GM19099 (cell line): Measurements from ENCODE around the gene RAP1GDS1.

Source experiments
- POLR2A ChIP-seq: IDR thresholded peaks from 3 replicates; pipeline ENCODE4 v1.6.1; 2011; ENCODE audit warnings: low read depth; ENCODE audit not compliant: insufficient read length; ENCODE audit errors: extremely low read depth

RAP1GDS1 gene

DNA sequence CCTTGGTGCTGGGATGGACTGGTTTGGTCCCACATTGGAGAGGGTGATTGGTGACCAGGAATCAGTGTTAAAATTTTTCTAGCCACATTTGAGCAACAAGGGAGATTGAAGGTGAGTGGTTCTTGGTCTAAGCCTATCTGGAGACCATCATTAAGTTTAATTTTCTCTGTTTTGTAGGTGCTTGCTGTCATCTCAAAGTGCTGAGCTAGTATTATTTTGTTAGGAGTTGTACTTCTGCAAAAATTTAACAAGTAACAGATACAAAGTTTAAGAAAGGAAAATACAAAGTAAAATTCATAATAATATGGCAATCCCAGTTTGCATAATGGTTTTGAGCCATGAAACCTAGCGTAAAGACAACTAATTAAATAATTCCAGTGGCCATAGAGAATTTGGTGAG, 66.5 kb downstream of the RAP1GDS1 start:
- TF ChIP-seq POLR2A: no peak

DNA sequence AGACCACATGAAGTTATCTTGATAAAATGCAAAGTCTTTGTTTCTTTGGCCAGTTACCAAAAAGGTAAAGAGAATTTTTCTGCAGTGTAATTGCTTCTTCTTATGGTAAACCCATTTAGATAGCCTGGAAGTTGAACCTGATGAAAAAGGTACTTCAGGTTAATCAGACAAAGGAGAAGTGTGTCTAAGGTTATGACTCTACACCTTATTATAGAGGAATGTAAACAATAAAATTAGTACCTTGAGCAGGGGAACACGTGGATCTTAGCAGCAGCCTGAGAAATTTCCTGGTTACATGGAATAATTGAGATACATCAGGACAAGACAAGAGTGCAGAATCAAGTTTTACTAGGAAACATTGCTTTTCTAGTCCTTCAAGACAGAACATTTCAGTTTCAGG, 70.8 kb downstream of the RAP1GDS1 start:
- no peak for TF ChIP-seq POLR2A

DNA sequence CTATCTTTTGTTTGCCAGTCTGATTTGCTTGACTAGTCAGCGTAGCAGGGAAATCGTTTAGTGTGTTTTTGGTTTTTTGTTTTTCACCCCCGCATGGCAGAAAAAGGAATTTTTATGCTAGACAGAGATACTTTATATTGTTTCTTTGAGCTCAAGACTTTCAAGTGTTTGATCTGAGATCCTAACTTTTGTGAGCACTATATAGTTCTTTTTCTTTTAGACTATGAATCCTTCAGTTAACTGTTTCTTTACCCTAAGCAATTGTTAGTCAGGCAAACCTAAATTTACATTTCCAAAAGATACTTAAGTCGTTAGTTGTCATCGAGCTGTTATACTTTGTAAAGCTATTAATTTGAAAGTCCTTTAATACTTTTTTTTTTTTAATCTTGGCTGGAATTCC, 73.3 kb downstream of the RAP1GDS1 start:
- no peak for TF ChIP-seq POLR2A

DNA sequence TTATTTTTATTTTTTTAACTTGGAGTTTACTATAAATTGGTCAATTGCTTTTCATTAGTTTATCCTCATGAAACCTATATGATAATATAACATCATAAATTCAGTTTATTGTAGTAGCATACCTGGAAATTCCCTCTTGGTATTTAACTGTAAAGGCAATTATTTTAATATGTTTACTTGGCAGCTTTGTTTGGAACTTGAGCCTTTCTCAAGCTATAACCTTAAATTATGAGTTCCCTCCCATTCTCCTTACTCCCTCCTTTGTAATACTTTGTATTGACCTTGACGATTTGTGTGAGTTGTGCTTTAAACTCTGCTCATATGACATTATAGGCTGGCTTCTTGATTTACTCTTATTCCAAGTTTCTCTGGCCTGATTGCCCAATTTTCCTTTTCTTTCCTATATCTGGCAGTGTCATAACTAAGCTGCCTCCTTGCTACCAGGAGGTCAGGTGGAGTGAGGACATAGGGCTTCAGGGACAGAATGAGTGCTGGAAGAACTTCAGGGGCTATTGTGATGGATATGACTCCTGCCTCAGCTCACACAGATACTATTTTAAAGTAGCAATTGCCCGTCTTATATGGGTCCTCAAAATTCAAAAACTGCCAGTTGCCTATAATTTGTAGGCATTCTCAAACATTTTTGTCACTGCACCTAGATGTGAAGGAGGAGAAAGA, 77.7 kb downstream of the RAP1GDS1 start:
- TF ChIP-seq POLR2A: no peak

DNA sequence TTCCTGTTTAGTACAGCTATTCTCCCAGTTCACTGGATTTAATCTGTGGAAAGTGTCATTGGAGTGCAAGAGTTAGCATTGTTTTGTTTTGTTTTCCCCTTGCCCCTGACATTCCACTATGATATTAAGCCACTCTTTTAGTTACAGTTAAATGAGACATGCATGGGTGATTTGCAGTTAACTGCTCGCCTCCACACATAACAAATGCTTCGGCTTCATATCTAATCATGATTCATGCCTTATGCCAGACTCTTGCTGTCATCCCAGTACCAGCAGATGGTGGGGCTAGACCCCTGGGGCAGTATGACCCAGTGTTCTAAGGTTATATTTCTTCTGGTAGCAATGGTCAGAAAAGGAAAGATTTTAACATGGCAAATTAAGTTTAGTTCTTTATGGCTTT, 80.1 kb downstream of the RAP1GDS1 start:
- no peak for TF ChIP-seq POLR2A

DNA sequence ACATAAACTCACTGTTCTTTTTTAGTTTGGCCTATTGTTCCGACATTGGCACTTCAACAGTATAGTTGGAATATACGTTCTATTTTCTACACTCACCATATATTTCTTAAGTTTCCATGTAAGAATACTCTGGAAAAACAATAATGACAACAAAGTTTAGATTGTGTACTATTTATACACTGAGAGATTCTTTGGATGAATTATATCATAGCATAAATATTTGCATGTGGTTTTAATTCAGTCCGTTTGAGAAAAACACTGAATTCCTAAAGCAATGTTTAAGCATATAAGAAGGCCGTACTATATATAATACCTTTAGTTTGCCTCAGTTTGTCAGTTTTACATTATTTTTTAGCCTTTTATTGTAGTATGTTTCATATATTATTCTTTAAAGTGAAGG, 82.4 kb downstream of the RAP1GDS1 start:
- no peak for TF ChIP-seq POLR2A

DNA sequence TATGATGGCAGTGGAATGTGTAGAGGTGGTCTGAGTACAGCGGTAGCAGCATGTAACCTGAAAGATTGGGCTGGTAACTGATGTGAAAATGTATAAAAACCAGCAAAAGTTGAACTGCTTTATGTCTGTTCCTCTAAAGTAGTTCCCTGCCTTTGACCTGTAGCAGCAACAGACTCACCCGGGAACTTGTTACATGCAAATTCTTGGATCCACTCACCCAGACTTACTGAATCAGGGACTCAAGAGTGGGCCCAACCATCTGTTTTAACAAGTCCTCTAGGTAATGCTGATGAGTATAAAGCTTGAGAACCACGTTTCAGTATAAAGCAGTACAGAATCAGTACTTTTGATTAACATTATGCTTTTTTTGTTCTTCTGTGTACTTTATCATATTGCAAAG, 84.7 kb downstream of the RAP1GDS1 start:
- TF ChIP-seq POLR2A: no peak

DNA sequence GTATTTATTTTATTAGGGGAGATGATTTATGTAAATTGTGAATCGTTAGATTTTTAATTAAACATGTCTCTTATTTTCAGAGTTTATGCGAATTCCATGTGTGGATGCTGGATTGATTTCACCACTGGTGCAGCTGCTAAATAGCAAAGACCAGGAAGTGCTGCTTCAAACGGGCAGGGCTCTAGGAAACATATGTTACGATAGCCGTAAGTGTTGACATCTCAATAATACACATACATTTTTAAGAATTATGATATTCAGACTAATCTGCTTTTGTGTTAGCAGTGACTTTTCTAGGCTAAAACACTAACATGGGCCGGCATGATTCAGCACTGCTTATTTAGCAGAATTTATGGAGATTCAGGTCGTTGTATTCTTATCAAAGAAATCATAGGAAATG, 91.2 kb downstream of the RAP1GDS1 start:
- no peak for TF ChIP-seq POLR2A

DNA sequence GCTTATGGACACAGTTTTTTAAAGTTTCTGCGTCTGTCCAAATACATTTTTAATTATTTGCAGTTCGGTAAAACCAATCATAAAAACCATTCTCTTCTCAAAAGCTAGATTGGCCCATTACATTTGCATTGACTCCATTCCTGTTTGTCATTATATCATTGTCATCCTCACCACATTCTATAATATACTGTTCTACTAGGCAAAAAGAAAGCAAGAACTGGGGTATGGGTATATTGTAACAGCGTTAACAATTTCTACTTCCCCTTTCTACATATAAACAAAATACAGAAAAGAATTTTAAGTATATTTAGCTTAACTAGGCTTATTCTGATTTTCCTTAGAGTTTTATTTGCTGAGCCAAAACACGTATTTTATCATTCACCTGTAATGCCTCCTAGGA, 91.8 kb downstream of the RAP1GDS1 start:
- no peak for TF ChIP-seq POLR2A

DNA sequence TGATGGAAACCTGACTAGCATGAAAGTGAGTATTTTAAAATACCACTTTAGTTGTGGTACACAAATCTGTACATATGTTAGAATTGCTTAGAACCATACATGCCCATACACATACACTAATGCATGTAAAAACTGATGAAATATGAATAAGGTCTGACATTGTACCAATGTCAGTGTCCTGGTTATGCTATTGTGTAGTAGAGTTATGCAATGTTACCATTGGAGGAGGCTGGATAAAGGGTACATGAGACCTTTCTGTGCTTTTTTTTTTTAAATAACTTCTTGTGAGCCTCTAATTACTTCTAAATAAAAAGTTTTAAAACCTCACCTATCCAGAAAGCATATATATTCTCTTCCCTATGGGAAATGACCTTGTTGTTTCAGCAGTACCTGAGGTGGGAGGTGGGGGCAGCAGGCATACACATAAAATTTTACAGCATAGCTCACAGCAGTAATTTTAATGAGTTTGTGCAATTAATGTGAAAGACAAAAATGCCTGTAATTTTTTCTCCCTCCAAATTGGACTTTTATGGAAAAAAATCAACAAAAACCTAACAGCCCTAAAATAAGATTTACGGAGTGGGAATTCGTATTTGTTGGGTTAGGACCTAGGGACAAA, 97.6 kb downstream of the RAP1GDS1 start:
- TF ChIP-seq POLR2A: no peak

DNA sequence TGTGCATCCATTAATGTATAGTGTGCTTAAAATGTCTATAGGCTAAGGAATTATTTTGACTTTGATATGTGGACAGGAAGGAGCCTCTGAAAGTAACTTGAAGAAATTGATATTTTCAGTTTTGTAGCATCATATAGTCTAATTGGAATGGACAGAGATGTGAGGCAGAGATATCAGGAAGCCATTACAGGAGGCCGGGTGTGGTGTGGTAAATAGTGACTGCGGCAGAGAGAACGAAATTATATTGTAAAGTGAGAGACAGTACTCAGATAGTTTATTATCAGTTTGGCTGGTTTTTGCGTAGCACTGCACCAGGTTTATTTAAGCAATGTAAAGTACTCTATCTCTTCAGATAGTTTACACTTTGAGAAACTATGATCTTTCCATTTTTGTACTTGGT, 98.5 kb downstream of the RAP1GDS1 start:
- TF ChIP-seq POLR2A: no peak

DNA sequence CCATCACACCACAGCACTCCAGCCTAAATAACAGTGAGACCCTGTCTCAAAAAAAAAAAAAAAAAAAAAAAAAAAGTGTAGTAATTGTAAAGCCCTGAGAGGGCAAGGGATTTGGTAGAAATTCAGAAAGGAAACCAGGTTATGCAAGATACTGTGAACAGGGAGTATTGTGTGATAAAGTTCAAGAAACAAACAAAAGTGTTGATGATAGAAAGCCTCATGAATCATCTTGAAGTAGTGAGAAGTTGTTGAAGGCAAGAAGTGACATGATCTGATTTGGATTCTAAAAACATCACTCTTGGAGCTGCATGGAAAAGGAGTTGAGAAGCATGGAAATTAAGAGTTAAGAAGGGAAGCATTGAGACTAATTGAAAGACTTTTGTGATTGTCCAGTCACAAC, 102.2 kb downstream of the RAP1GDS1 start:
- no peak for TF ChIP-seq POLR2A

DNA sequence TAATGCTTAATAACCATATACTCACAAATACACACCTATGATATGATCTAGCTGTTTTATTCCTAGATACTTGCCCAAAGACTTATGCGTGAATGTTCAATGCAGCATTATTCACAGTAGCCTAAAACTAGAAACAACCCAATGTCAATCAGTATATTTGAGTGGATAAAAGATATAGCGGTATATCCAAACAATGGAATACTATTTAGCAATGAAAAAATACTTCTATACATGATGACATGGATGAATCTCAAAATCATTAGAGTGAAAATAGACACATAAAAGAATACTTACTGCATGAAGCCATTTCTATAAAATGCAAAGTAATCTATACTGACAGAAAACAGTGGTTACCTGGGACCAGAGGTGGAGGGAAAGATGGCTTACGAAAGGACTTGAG, 108.1 kb downstream of the RAP1GDS1 start:
- no peak for TF ChIP-seq POLR2A

DNA sequence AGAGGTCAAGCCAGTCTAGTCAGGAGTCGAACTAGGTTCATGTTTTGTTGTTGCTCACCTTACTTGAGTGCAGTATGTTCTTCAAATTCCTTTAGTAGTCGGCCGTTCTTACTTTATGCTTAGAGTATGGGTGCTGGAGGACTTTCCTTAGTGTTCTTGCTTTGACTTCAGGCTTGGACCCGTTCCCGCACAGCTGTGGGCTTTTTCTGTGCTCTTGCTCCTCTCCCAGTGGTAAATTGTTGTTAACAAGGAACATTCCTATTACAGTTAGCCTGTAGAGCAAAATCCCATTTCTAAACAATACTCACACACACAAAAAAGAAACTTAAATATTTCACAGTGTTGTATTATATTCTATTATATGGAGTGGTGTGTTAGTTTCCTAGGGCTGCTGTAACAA, 113.5 kb downstream of the RAP1GDS1 start:
- TF ChIP-seq POLR2A: no peak

DNA sequence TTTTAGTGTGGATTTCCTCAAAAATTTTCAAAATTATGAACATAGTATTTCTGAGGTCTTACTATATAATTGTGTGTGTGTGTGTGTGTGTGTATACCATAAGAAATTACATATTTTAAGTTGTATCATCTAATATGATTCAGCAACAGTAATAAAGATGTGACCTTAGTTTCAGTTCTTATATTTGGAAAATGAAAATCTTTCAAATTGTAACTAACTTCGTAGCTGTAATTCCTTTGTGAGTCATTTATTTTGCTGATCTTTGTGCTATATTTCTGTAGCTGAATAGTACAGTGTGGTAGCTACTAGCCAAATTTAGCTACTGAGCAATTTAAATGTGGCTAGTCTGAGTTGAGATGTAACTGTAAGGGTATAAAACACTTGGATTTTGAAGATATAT, 116.4 kb downstream of the RAP1GDS1 start:
- TF ChIP-seq POLR2A: no peak

DNA sequence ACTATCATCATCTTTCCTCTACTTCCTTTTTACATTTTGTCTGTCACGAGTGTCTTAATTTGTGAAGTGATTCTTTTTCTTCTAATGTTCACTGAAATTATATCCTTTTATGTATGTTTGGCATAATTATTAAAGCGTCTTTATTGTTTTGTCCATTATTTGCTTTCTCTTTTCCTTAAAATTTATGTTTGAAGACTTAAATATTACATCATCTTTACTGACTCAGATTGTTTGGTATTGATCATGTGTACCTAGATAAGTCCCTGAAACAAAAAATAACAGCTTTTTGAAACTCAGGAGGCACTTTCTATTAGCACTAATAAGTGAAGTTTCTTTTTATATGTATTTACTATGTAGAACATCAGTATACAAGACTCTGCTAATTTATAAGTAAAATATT, 120.1 kb downstream of the RAP1GDS1 start:
- TF ChIP-seq POLR2A: no peak
